ENCODE results near the gene TMED10. TPM values are rescaled to one million over a fixed set of nuclear protein-coding genes. Genes with fewer than 3 reads are reported as not detected.

Gene TMED10
- total RNA-seq, 1 donor = 306 TPM

DNA sequence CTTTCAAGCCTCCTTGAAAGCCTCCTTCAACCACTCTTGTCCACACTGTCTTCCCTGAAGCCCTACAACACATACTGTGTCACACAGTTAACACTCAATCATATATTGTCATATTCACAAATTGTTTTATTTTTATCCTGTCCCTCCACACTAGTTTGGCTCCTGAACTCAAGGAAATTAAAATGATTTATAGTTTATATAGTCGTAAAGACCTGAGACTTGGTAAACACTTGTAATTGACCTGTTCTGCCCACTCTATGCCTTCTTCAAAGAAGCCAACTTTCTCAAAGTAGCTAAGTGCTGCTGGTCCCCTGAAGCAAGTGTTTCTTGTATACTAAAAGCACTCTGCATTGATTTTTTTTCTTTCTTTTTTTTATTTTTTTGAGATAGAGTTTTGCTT, 33.9 kb downstream of the TMED10 start:
- Histone ChIP-seq H3K9me3 (ENCODE audit: low read depth, low read length) (no peaks in the 10 kb centered on the region), H3K4me1 (ENCODE audit: insufficient read depth, low read length) (no peaks in the 10 kb centered on the region), H3K4me2 (ENCODE audit: insufficient read depth, low read length) (no peak overlapping the region), H3K79me2 (ENCODE audit: insufficient read depth, low read length) (peaks cover 77% of the 10 kb centered on the region), H4K20me1 (ENCODE audit: insufficient read depth, low read length) (no peaks in the 10 kb centered on the region), H2AFZ (ENCODE audit: low read length) (no peak overlapping the region), H3K36me3 (ENCODE audit: insufficient read depth, low read length) (peaks cover 17% of the 10 kb centered on the region), H3K4me3 (ENCODE audit: insufficient read depth, low read length) (no peak overlapping the region), H3K27me3 (ENCODE audit: insufficient read depth, low read length) (no peaks in the 10 kb centered on the region), H3K27ac (ENCODE audit: low read depth, low read length) (peak overlapping the region; percentile 18)
- TF ChIP-seq, protein P1, sequence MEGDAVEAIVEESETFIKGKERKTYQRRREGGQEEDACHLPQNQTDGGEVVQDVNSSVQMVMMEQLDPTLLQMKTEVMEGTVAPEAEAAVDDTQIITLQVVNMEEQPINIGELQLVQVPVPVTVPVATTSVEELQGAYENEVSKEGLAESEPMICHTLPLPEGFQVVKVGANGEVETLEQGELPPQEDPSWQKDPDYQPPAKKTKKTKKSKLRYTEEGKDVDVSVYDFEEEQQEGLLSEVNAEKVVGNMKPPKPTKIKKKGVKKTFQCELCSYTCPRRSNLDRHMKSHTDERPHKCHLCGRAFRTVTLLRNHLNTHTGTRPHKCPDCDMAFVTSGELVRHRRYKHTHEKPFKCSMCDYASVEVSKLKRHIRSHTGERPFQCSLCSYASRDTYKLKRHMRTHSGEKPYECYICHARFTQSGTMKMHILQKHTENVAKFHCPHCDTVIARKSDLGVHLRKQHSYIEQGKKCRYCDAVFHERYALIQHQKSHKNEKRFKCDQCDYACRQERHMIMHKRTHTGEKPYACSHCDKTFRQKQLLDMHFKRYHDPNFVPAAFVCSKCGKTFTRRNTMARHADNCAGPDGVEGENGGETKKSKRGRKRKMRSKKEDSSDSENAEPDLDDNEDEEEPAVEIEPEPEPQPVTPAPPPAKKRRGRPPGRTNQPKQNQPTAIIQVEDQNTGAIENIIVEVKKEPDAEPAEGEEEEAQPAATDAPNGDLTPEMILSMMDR (IDR thresholded peaks at IDR 0.05; ENCODE audit: extremely low read depth, low read depth, low read length) = no peak
- no peak for DNase-seq (ENCODE audit: insufficient read length, low spot score, missing footprints)

DNA sequence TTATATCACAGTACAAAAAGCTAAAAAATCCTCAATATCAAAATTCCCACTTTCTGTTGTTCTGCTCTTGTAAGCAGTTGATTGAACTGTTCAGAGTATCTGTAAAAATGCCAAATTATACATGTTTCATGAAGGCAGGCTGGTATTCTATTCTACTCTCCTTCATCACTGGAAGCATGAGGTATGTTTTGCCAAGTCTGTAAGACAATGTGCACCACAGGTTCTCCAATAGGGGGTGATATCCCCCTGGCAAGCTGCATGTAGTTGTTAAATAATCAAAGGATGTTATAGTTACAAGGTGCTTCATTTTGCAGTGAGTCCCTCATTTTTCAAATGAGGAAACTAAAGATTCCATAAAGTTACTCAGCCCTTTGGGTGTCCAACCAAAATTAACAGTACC, 34.4 kb downstream of the TMED10 start:
- Histone ChIP-seq H4K20me1 (ENCODE audit: insufficient read depth, low read length) (no peaks in the 10 kb centered on the region), H3K36me3 (ENCODE audit: insufficient read depth, low read length) (peaks cover 17% of the 10 kb centered on the region), H3K27me3 (ENCODE audit: insufficient read depth, low read length) (no peaks in the 10 kb centered on the region), H3K27ac (ENCODE audit: low read depth, low read length) (peak overlapping the region; percentile 18), H3K4me1 (ENCODE audit: insufficient read depth, low read length) (no peaks in the 10 kb centered on the region), H3K4me3 (ENCODE audit: insufficient read depth, low read length) (no peak overlapping the region), H3K79me2 (ENCODE audit: insufficient read depth, low read length) (peaks cover 77% of the 10 kb centered on the region), H3K9me3 (ENCODE audit: low read depth, low read length) (no peaks in the 10 kb centered on the region), H3K4me2 (ENCODE audit: insufficient read depth, low read length) (no peak overlapping the region), H2AFZ (ENCODE audit: low read length) (no peak overlapping the region)
- TF ChIP-seq, protein P1 (IDR thresholded peaks at IDR 0.05; ENCODE audit: extremely low read depth, low read depth, low read length) = peak; percentile 50
- DNase-seq (ENCODE audit: insufficient read length, low spot score, missing footprints) = no peak

DNA sequence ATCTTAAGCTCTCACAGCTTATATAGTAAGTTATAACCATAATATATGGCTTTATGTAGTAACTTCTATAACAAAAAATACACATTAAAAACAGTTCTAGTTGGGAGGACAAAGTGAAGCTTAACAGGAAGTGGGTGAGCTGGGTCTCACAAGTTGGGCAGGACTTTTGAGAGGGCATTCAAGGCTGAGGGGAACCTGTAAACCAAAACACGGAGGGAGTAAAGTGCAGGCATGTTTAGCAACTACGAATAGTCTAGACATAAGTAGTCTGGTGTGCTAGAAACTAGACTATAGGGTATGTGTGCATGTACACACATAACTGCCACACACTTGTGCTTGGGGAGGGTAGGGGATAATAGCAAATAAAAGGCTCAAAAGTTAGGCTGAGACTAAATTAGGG, 35.4 kb downstream of the TMED10 start:
- no peaks in the 10 kb centered on the region for H3K4me1 ChIP-seq (ENCODE audit: insufficient read depth, low read length)
- H2AFZ ChIP-seq (ENCODE audit: low read length) = no peak overlapping the region
- peaks cover 76% of the 10 kb centered on the region for H3K79me2 ChIP-seq (ENCODE audit: insufficient read depth, low read length)
- no peaks in the 10 kb centered on the region for H4K20me1 ChIP-seq (ENCODE audit: insufficient read depth, low read length)
- DNase-seq (ENCODE audit: insufficient read length, low spot score, missing footprints) = peak; percentile 22
- H3K4me3 ChIP-seq (ENCODE audit: insufficient read depth, low read length) = no peak overlapping the region
- no peaks in the 10 kb centered on the region for H3K9me3 ChIP-seq (ENCODE audit: low read depth, low read length)
- peaks cover 17% of the 10 kb centered on the region for H3K36me3 ChIP-seq (ENCODE audit: insufficient read depth, low read length)
- no peak overlapping the region for H3K4me2 ChIP-seq (ENCODE audit: insufficient read depth, low read length)
- TF ChIP-seq, protein P1 (IDR thresholded peaks at IDR 0.05; ENCODE audit: extremely low read depth, low read depth, low read length) = no peak
- H3K27ac ChIP-seq (ENCODE audit: low read depth, low read length) = no peak overlapping the region
- no peaks in the 10 kb centered on the region for H3K27me3 ChIP-seq (ENCODE audit: insufficient read depth, low read length)

DNA sequence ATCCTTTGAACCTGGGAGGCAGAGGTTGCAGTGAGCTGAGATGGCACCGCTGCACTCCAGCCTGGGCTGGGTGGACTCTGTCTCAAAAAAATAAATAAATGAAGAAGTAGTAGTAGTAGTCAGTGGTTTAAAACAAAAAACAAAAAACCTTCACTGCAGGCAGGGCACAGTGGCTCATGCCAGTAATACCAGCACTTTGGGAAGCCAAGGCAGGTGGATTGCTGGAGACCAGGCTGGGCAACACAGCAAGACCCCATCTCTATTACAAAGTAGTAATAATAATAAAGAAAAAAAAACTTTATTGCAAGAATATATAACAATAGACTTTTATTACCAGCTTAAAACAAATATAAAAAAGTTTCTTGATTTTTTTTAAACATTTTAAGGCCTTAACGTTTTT, 35.8 kb downstream of the TMED10 start:
- Histone ChIP-seq H4K20me1 (ENCODE audit: insufficient read depth, low read length) (no peaks in the 10 kb centered on the region), H3K79me2 (ENCODE audit: insufficient read depth, low read length) (peaks cover 76% of the 10 kb centered on the region)

More for the DNA sequence above, 35.8 kb downstream of the TMED10 start:
- Histone ChIP-seq H3K4me2 (ENCODE audit: insufficient read depth, low read length) (no peak overlapping the region), H3K27me3 (ENCODE audit: insufficient read depth, low read length) (no peaks in the 10 kb centered on the region), H3K9me3 (ENCODE audit: low read depth, low read length) (no peaks in the 10 kb centered on the region), H3K27ac (ENCODE audit: low read depth, low read length) (no peak overlapping the region), H3K4me3 (ENCODE audit: insufficient read depth, low read length) (no peak overlapping the region), H2AFZ (ENCODE audit: low read length) (no peak overlapping the region), H3K36me3 (ENCODE audit: insufficient read depth, low read length) (peaks cover 17% of the 10 kb centered on the region), H3K4me1 (ENCODE audit: insufficient read depth, low read length) (no peaks in the 10 kb centered on the region)
- DNase-seq (ENCODE audit: insufficient read length, low spot score, missing footprints) = no peak
- TF ChIP-seq, protein P1 (IDR thresholded peaks at IDR 0.05; ENCODE audit: extremely low read depth, low read depth, low read length) = no peak

All from osteoblast (primary cell).